NCI-H2081 treated with DMSO at 0.1 percent for 48 hours (cell line): Measurements from ENCODE around the gene LAMP1.
"Not testable (repeated sequence)": the region's sequence is repeated elsewhere in the genome, so short reads cannot be mapped to it uniquely, and the experiment has no call there.

Source experiments
- DNase-seq: peaks from one replicate; lab custom pipeline; 2025; lab: John Stamatoyannopoulos, UW

Gene LAMP1

DNA sequence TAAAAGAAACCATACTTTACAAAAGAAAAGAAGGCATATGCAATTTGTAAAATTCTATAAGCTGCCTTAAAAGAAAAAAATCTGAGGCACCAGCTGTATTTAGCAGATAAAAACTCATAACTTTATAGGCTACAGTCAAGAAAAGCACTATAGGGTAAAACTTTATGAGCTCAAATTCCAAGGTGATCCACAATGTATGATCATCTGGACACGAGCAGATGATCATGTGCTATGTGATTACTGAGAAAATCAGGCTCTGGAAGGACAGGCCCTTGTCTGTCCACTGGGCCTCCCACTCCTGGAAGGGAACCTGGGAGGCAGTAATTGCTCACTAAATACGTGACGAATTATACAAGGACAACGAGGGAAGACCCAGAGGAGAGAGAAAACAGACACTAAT, 59.6 kb downstream of the LAMP1 start:
- no peak for DNase-seq

DNA sequence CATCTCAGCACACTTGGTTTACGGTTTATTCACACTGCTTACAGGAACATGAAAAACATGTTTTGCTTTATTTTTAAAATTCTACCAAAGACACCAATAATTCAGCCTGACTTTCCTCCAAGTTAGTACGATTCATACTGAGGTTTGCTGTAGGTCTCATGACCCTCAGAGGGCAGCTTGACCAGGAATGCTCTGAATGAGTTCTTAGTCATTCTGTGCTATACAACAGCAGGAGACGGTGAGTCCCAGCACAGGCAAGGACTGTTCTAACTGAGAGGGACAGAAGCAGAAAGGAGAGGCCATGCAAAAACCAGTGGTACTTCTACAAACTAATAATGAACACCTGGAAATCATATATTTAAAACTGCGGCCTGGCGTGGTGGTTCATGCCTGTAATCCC, 60.5 kb downstream of the LAMP1 start:
- DNase-seq: no peak

DNA sequence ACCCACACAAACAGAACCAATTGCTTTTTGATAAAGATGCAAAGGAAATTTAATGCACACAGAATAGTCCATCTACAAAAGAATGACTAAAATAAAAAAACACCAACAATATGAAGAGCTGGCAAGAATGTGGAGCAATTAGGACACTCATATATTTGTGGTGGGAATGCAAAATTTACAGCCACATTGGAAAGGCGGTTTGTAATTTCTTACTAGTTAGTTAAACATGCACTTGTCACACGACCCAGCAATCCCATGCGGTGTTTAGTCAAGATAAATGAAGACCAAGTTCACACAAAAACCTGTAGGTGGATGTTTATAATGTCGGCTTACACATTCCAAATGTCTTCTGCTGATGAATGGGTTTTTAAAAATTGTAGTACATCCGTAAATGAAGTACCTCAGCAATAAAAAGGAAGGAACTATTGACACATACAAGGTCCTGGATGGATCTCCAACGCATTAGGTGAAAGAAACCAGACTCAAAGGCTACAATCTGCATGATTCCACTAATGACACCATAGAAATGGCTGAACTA, 61.7 kb downstream of the LAMP1 start:
- DNase-seq: no peak

DNA sequence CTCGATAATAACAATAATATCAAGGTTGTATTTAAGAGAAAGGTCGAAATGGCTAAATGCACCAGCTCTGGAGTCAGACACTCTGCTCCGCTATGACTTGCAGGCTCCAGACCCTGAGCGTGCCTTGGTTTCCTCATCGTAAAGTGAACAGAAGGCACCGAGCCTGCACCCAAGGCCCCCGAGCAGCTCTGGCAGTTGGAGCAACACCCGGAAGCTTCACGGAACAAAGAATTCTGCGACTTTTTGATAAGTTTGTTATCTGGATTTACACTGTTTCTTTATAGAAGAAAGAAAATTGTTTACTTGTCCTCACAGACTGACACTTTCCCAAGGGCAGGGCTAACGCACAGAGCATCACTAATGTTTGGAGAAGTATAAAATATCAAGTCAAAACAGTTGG, 62.5 kb downstream of the LAMP1 start:
- no peak for DNase-seq

DNA sequence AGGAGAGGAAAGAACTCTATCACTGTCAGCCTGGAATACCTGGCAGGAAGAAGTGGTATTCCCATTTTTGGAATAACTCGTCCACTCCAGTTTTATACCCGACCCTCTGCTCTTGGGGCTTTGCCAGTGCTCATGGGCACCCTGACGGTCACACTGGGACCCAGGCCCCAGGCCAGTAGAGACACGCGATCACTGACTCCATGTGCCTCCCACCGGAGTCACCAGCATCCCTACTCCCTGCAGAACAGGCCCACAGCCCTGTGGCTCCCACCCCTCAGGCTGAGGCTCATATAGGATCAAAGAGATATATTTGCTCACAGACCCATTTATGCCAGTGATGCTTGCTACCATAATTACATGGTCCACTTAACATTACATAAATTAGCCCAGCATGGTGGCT, 63.4 kb downstream of the LAMP1 start:
- no peak for DNase-seq

DNA sequence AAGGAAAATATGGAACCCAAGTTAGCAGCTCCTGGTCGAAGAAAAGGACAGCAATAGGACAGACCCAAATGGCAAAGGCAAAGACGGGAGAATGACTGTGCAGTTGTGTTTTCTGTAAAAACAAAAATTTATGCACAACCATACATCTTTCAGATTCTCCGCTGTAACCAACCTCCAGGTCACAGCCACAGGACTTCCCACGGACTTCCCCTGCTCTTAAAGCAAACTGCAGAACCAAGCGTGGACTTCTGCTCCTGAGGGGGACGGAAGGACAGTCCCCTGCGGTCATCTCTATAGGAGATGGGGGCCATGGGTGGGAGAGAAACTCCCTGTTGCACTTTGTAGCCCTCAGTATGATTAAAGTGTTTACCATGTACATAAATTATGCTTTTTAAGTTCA, 64.4 kb downstream of the LAMP1 start:
- no peak for DNase-seq

DNA sequence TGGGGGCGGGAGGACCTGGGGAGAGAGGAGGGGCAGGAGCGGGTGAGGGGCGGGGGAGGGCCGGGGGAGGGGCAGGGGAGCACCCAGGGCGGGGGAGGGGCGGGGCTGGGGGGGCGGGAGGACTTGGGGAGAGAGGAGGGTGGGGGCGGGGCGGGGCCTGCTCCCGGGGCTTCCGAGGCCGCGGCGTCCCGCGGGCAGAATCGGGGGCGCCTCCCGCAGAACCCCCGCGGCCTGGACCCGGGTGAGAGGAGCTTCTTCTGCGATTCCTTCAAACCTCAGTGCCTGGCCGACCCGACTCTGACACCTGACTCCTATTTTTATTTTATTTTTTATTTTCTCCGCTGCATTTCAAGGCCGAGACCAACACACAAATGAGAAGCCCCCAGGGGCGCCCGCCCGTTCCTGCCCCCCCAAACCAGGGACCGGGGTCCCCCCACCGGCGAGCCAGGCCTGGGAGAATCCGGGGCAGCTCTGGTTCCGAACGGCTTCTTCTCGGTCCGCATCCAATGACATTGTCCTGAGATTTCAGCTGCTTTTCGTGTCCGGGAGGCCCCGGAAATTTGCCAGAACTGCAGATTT, 67.4 kb downstream of the LAMP1 start:
- DNase-seq: no peak

DNA sequence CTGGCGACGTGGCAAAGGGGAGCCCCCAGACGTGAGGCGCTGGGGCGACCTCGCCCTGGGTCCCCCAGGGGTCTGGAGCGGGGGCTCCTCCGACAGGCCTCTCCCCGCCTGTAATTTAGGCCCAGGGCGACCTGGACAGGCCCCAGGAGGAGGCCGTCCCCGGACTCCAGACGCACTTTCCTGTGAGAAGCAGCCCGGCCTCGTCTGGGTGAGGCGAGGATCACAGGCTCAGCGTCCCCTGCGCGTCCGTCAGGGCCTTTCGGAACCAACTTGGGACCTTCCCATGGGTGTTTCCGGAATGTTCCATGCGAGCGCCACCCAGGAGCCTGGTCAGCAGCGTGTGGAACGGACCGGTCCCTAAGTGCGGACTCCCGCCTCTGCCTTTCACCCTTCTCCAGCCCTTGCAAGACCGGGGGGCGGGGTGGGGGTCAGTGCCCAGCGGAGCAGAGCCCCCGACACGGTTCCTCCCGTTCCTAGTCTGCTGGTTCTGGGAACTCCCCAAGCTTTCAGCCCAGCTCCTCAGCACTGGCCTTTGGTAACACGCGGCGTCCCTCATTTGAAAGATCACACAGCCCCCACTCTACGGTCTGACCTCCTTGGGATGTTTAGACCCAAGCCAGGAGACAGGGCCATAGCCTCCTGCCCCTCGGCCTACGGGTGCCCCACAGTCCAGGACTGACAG, 68.0 kb downstream of the LAMP1 start:
- DNase-seq: no peak

DNA sequence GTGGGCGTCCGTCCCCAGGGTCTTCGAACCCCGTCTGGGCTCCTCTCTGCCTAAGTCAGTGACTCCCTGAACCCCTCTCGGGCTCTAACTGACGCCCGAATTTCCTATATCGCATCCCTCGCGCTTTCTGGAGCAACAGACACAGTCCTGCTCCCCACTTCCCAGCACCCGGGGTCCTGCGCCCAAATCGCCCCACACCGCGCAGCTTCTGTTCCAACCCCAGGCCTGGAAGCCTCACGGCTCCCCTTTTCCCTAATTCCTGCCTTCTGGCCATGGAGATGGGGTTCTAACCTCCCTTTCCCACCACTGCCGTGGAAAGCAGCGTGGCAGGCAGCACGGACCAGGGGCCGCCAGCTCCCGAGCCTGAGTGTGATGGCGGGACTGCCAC, 68.5 kb downstream of the LAMP1 start:
- no peak for DNase-seq

DNA sequence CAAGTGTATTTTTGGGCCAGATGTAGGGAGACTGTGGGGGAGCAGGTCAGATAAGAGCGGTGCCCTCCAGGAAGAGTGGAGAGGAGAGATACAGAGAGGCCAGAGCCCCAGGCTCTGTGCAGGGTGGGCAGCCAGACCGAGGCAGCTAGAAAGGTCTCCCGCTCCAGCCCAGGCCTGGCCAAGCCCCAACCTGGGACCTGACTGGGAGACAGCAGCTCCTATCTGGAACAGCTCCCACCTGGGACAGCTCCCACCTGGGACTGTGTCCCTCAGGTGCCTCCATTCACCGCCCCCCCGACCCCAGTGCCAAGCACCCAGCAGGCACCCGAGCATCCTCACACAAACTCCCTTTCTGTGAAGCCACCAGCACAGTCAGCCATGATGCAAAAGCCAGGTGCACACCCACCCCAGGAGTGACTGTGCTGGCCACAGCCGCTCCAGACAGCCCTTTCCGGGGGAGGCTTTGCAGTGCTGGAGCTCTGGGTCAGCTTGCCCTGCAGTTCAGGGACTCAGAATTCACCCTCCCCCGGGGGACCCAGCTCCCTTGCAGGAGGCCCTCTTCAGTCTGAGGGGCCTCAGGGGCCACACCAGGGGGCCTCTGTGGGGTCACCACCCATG, 69.0 kb downstream of the LAMP1 start:
- no peak for DNase-seq

DNA sequence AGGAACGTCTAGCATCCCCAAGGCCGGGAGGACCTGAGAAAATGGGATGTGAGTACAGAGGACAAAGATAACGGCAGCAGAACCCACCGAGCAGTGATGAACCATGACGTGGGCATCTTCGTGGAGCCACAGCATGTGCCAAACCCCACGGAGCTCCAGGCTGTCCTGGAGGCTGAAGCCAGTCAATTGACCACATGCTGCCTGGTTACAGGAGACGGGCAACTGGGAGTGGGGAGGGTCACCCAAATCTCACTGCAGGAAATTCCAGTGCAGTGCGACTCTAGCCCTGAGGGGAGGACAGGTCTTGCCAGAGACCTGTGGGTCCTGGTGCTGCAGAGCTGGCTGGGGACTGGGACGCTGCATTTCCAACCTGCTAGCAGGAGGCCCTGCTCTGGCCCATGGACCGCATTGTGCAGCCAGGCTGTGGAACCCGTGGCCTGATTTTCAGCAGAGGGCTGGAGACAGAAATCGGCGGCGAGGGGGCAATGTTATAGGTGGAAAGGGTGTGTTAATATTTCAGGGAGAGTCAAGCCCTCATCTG, 70.1 kb downstream of the LAMP1 start:
- no peak for DNase-seq

DNA sequence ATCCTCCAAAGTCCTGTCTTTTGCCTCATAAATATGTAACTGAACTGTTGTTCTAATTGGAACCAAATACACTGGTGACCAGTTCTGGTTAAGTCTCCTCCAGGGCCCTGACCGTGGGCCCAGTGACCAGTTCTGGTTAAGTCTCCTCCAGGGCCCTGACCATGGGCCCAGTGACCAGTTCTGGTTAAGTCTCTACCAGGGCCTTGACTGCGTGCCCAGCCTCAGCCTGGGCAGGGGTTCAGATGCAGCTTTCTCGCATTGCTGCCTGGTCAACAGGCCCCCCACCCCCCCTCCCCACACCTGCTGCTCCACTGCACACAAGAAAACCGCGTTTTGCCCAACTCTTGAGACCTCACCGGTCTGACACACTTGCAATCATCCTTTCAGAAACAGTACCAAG, 70.7 kb downstream of the LAMP1 start:
- no peak for DNase-seq

DNA sequence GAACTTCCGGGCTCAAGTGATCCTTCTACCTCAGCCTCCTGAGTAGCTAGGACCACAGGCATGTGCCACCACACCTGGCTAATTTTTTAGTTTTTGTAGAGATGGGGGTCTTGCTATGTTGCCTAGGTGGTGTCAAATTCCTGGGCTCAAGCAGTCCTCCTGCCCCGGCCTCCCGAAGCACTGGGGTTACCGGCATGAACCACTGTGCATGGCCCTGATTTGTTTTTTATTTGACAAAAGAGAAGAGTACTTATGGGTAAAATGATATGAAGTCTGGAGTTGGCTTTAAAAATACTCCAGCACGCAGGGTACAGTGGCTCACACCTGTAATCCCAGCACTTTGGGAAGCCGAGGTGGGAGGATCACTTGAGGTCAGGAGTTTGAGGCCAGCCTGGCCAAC, 71.3 kb downstream of the LAMP1 start:
- DNase-seq: not testable (repeated sequence)

DNA sequence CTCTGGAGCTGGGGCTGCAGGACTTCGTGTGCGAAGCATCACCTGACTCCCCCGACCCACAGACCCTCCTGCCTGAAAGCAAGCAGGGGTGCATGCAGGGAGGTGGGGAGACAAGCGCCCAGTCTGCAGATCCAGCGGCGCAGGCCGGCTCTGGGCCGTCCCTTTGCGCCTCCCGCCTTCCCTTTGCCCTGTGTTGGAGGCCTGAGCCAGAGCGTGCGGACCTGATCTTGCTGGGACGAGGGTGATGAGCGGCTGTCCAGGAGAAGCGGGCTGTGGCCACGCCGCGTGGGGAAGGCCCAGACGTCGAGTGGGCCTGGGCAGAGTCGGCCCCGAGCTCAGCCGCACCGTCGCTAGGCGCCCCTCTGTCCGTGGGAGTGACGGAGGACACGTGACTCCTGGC, 72.2 kb downstream of the LAMP1 start:
- DNase-seq: no peak

DNA sequence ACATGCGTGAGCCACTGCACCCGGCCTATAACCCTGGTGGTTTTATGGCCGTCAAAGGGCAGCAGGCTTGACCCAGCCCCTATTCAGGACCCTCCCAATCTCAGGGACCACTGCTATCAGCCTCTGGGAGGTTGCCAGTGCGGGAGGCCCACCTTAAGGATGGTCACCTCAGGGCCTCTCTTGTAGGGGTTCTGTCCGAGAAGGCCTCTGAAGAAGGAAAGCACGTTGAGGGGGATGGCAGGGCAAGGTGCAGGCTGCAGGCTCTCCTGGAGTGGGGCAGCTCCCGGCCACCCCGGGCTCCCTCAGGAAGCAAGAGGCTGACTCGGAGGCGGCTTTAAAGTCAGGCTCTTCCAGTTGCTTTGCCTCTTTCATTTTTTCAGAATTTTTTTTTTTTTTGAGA, 72.8 kb downstream of the LAMP1 start:
- DNase-seq: no peak

DNA sequence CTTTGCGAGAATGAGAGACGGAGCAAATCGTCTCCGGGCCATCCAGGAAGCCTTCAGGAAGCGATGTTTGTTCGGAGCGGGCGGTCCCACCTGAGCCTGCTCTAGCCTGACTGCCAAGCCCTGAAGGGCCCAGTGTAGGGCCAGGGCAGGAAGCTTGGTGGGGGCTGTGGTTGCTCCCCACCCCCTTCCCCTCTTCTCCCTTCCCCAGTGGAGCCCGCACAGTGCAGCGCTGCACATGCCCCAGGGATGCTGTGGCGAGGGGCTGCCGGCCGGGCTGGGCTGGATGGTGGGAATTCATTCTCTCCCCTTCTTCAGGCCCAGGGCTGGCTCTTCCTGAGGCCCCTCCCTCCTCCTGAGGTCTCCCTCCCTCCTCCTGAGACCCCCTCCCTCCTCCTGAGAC, 74.0 kb downstream of the LAMP1 start:
- no peak for DNase-seq

DNA sequence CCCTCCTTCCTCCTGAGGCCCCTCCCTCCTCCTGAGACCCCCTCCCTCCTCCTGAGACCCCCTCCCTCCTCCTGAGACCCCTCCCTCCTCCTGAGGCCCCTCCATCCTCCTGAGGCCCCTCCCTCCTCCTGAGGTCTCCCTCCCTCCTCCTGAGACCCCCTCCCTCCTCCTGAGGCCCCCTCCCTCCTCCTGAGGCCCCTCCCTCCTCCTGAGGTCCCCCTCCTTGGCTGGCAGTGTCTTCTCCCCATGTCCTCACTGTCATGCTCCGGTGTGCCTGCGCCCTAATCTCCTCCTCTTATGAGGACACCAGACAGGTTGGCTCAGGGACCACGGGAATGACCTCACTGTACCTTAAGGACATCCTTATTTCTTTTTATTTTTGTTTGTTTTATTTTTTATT, 74.7 kb downstream of the LAMP1 start:
- DNase-seq: not testable (repeated sequence)
